Left kidney (tissue), 2 donors: ENCODE results near the gene NUMB. TPM values are rescaled to one million over a fixed set of nuclear protein-coding genes. Genes with fewer than 3 reads are reported as not detected.
"Not testable (repeated sequence)": the region's sequence is repeated elsewhere in the genome, so short reads cannot be mapped to it uniquely, and the experiment has no call there.

Experiments
- DNase-seq: peaks from one replicate; pipeline ENCODE4 v3.0.0-alpha.2; 2013
- polyA plus RNA-seq: library from polyadenylated mRNA; unstranded; fragments of 120-200 nt; gene quantifications from one replicate; pipeline ENCODE4 v1.2.1, GENCODE V29; 2013; ENCODE audit not compliant: insufficient read length

NUMB gene
- polyA plus RNA-seq, 1 donor, result 126 TPM

- not testable (repeated sequence) for DNase-seq
Measured at GRCh38 chr14:73423092-73423491, 35.3 kb downstream of the NUMB start.

GRCh38 chr14:73422515-73422914 lies 35.8 kb downstream of the NUMB start:
- DNase-seq, result no peak

- DNase-seq, result no peak
Measured at GRCh38 chr14:73418227-73418626, 40.1 kb downstream of the NUMB start.

GRCh38 chr14:73406248-73406647 lies 52.1 kb downstream of the NUMB start:
- not testable (repeated sequence) for DNase-seq

- DNase-seq, result no peak
Measured at GRCh38 chr14:73403181-73403752, 55.1 kb downstream of the NUMB start.

- no peak for DNase-seq
Measured at GRCh38 chr14:73402579-73402978, 55.8 kb downstream of the NUMB start.

GRCh38 chr14:73397810-73398209 lies 60.5 kb downstream of the NUMB start:
- peak; percentile 6 for DNase-seq

GRCh38 chr14:73394317-73394716 lies 64.0 kb downstream of the NUMB start:
- DNase-seq, result no peak

- DNase-seq, result no peak
Measured at GRCh38 chr14:73393375-73393774, 65.0 kb downstream of the NUMB start.

- no peak for DNase-seq
Measured at GRCh38 chr14:73392329-73393257, 65.8 kb downstream of the NUMB start.

GRCh38 chr14:73387860-73388259 lies 70.5 kb downstream of the NUMB start:
- not testable (repeated sequence) for DNase-seq

- DNase-seq, result no peak
Measured at GRCh38 chr14:73386342-73386741, 72.0 kb downstream of the NUMB start.

GRCh38 chr14:73385021-73385420 lies 73.3 kb downstream of the NUMB start:
- DNase-seq, result not testable (repeated sequence)

GRCh38 chr14:73383356-73383755 lies 75.0 kb downstream of the NUMB start:
- DNase-seq, result no peak

- no peak for DNase-seq
Measured at GRCh38 chr14:73381380-73382013, 76.8 kb downstream of the NUMB start.

GRCh38 chr14:73376585-73376984 lies 81.8 kb downstream of the NUMB start:
- DNase-seq, result no peak

- DNase-seq, result no peak
Measured at GRCh38 chr14:73375861-73376260, 82.5 kb downstream of the NUMB start.

- DNase-seq, result no peak
Measured at GRCh38 chr14:73374218-73374617, 84.1 kb downstream of the NUMB start.

GRCh38 chr14:73372529-73372928 lies 85.8 kb downstream of the NUMB start:
- DNase-seq, result no peak

GRCh38 chr14:73370561-73370960 lies 87.8 kb downstream of the NUMB start:
- no peak for DNase-seq

GRCh38 chr14:73369428-73369827 lies 88.9 kb downstream of the NUMB start:
- no peak for DNase-seq

GRCh38 chr14:73368616-73369015 lies 89.7 kb downstream of the NUMB start:
- no peak for DNase-seq

GRCh38 chr14:73365727-73366126 lies 92.6 kb downstream of the NUMB start:
- no peak for DNase-seq
